Esophagus muscularis mucosa (tissue), 4 donors: ENCODE data around the gene SMR3B. TPM values are rescaled to one million over a fixed set of nuclear protein-coding genes. Genes with fewer than 3 reads are reported as not detected.

Source experiments
- DNase-seq: peaks from one replicate; pipeline ENCODE4 v3.0.0-alpha.2; 2017; ENCODE audit errors: extremely low spot score
- H3K27ac ChIP-seq, 4 donors: fragments of 200-600 bp; sonication (generic); replicated peaks in 1 of 4; 1 replicate in 3 of 4; 2 replicates in 1 of 4; pipeline ENCODE4 v1.5.1; 2016 to 2019; ENCODE audit warnings: mild to moderate bottlenecking in 1 of 4
- H3K27me3 ChIP-seq, 4 donors: fragments of 200-600 bp; sonication (generic); one replicate each; pipeline versions ENCODE4 v1.5.1 to v1.6.0; 2016 to 2019
- H3K36me3 ChIP-seq, 4 donors: fragments of 200-600 bp; sonication (generic); one replicate each; pipeline ENCODE4 v1.5.1; 2016 to 2019
- H3K4me1 ChIP-seq, 4 donors: fragments of 200-600 bp; sonication (generic); one replicate each; pipeline ENCODE4 v1.5.1; 2016 to 2019
- H3K4me3 ChIP-seq, 4 donors: fragments of 200-600 bp; sonication (generic); 1 replicate in 2 of 4; 2 replicates in 2 of 4; pipeline ENCODE4 v1.5.1; 2016 to 2019; ENCODE audit warnings: mild to moderate bottlenecking in 4 of 4, moderate library complexity in 1 of 4
- H3K9me3 ChIP-seq, 4 donors: fragments of 200-600 bp; sonication (generic); 1 replicate in 3 of 4; 2 replicates in 1 of 4; pipeline ENCODE4 v1.5.1; 2016 to 2019
- CTCF ChIP-seq, 3 experiments: fragments of 200-600 bp in 2 of 3; fragments of 450-650 bp in 1 of 3; sonication (generic) in 2 of 3; IDR thresholded peaks; one replicate each; pipeline ENCODE4 v1.5.1; 2017 to 2019; ENCODE audit warnings: antibody characterized with exemption in 3 of 3, mild to moderate bottlenecking in 2 of 3, moderate library complexity in 1 of 3
- EP300 ChIP-seq: sonication (generic); formaldehyde crosslinking; IDR thresholded peaks from one replicate; pipeline ENCODE4 v1.6.1; 2017; ENCODE audit warnings: antibody characterized with exemption
- POLR2A ChIP-seq: fragments of 450-650 bp; IDR thresholded peaks from one replicate; pipeline ENCODE4 v1.6.1; 2017; ENCODE audit warnings: antibody characterized with exemption, moderate library complexity, mild to moderate bottlenecking, low read depth
- POLR2AphosphoS5 ChIP-seq, 2 donors: sonication (generic); formaldehyde crosslinking; IDR thresholded peaks; one replicate each; pipeline ENCODE4 v1.6.1; 2017; ENCODE audit warnings: antibody characterized with exemption in 2 of 2
- WGBS: methylation state at CpG from one replicate; pipeline ENCODE4 v1.1.5; 2018; 5-methylcytosine and 5-hydroxymethylcytosine counted together
- intact Hi-C: fragments of 100-400 bp; cut with DNase I; formaldehyde crosslinking; loops from one replicate; pipeline ENCODE4 v1.15.1; 2023
- total RNA-seq, 4 donors: library from RNA; depleted of rRNA; stranded (reverse); fragments of >200 nt; gene quantifications; one replicate each; pipeline versions ENCODE4 v1.1.0 to v1.2.1, GENCODE V29; 2016

SMR3B gene
- total RNA-seq, 4 donors from 2014 or later, result not detected

GRCh38 chr4:70399319-70399718 is 16.4 kb downstream of the SMR3B start:
- Histone ChIP-seq H3K27ac (no peak overlapping the region), H3K9me3 (no peaks in the 10 kb centered on the region), H3K4me3 (no peak overlapping the region), H3K4me1 (no peaks in the 10 kb centered on the region), H3K27me3 (no peaks in the 10 kb centered on the region), H3K36me3 (no peaks in the 10 kb centered on the region)
- intact Hi-C loops, result no loop called here
- TF ChIP-seq POLR2AphosphoS5 (IDR thresholded peaks at IDR 0.05) (no peak), CTCF (IDR thresholded peaks at IDR 0.05) (no peak), EP300 (no peak), POLR2A (no peak)
- WGBS, result 84% methylated on average over 1 of the region's 1 CpG
- no peak for DNase-seq

- DNase-seq, result peak; percentile 26
- WGBS, result 89% methylated on average over 1 of the region's 1 CpG
Observed at GRCh38 chr4:70402762-70403161, 19.8 kb downstream of the SMR3B start.

GRCh38 chr4:70405765-70406164 is 22.8 kb downstream of the SMR3B start:
- Histone ChIP-seq H3K36me3 (no peaks in the 10 kb centered on the region), H3K4me3 (no peak overlapping the region), H3K27ac (no peak overlapping the region), H3K27me3 (no peaks in the 10 kb centered on the region), H3K4me1 (no peaks in the 10 kb centered on the region), H3K9me3 (no peaks in the 10 kb centered on the region)
- intact Hi-C loops, result no loop called here
- WGBS, result 78% methylated on average over 6 of the region's 6 CpGs
- TF ChIP-seq POLR2A (no peak), CTCF (IDR thresholded peaks at IDR 0.05) (no peak), EP300 (no peak), POLR2AphosphoS5 (IDR thresholded peaks at IDR 0.05) (no peak)
- no peak for DNase-seq

More at GRCh38 chr4:70402762-70403161, 19.8 kb downstream of the SMR3B start:
- H3K4me3 ChIP-seq, result no peak overlapping the region
- no peaks in the 10 kb centered on the region for H3K36me3 ChIP-seq
- no peaks in the 10 kb centered on the region for H3K27me3 ChIP-seq
- intact Hi-C loops, result no loop called here
- no peaks in the 10 kb centered on the region for H3K4me1 ChIP-seq
- no peak for TF ChIP-seq POLR2AphosphoS5 (IDR thresholded peaks at IDR 0.05)
- TF ChIP-seq EP300, result no peak
- TF ChIP-seq CTCF (IDR thresholded peaks at IDR 0.05), result no peak
- no peak for TF ChIP-seq POLR2A
- no peaks in the 10 kb centered on the region for H3K9me3 ChIP-seq
- no peak overlapping the region for H3K27ac ChIP-seq

- Histone ChIP-seq H3K27ac (no peak overlapping the region), H3K4me3 (no peak overlapping the region), H3K27me3 (no peaks in the 10 kb centered on the region), H3K9me3 (peaks cover 0 to 3% (median 0%) of the 10 kb centered on the region in 4 donors), H3K4me1 (no peaks in the 10 kb centered on the region), H3K36me3 (no peaks in the 10 kb centered on the region)
- no peak for DNase-seq
- 82% methylated on average over 1 of the region's 1 CpG for WGBS
- intact Hi-C loops, result no loop called here
- no peak for TF ChIP-seq POLR2AphosphoS5 (IDR thresholded peaks at IDR 0.05)
Observed at GRCh38 chr4:70425306-70425705, 42.4 kb downstream of the SMR3B start.

- peaks cover 0 to 3% (median 0%) of the 10 kb centered on the region in 4 donors for H3K9me3 ChIP-seq
- H3K27me3 ChIP-seq, result no peaks in the 10 kb centered on the region
- no peak for TF ChIP-seq POLR2A
- H3K4me1 ChIP-seq, result no peaks in the 10 kb centered on the region
- no peak overlapping the region for H3K4me3 ChIP-seq
- H3K36me3 ChIP-seq, result no peaks in the 10 kb centered on the region
- DNase-seq, result no peak
- intact Hi-C loops, result no loop called here
- H3K27ac ChIP-seq, result no peak overlapping the region
Observed at GRCh38 chr4:70426789-70427188, 43.9 kb downstream of the SMR3B start.

- no peak overlapping the region for H3K27ac ChIP-seq
- H3K4me3 ChIP-seq, result no peak overlapping the region
- H3K36me3 ChIP-seq, result no peaks in the 10 kb centered on the region
- no peaks in the 10 kb centered on the region for H3K4me1 ChIP-seq
- 80% methylated on average over 1 of the region's 7 CpGs for WGBS
- DNase-seq, result no peak
- H3K27me3 ChIP-seq, result peaks cover 0 to 6% (median 0%) of the 10 kb centered on the region in 4 donors
- TF ChIP-seq POLR2A (no peak), EP300 (no peak), POLR2AphosphoS5 (IDR thresholded peaks at IDR 0.05) (no peak), CTCF (IDR thresholded peaks at IDR 0.05) (no peak)
- intact Hi-C loops, result no loop called here
- no peaks in the 10 kb centered on the region for H3K9me3 ChIP-seq
Observed at GRCh38 chr4:70437197-70437596, 54.3 kb downstream of the SMR3B start.
